Epidermal melanocyte (primary cell): ENCODE results near the gene JPH2.

Experiments
- DNase-seq: peaks from one replicate; pipeline ENCODE4 v3.0.0; 2011; ENCODE audit warnings: low spot score; ENCODE audit not compliant: insufficient read length

The JPH2 gene

DNA sequence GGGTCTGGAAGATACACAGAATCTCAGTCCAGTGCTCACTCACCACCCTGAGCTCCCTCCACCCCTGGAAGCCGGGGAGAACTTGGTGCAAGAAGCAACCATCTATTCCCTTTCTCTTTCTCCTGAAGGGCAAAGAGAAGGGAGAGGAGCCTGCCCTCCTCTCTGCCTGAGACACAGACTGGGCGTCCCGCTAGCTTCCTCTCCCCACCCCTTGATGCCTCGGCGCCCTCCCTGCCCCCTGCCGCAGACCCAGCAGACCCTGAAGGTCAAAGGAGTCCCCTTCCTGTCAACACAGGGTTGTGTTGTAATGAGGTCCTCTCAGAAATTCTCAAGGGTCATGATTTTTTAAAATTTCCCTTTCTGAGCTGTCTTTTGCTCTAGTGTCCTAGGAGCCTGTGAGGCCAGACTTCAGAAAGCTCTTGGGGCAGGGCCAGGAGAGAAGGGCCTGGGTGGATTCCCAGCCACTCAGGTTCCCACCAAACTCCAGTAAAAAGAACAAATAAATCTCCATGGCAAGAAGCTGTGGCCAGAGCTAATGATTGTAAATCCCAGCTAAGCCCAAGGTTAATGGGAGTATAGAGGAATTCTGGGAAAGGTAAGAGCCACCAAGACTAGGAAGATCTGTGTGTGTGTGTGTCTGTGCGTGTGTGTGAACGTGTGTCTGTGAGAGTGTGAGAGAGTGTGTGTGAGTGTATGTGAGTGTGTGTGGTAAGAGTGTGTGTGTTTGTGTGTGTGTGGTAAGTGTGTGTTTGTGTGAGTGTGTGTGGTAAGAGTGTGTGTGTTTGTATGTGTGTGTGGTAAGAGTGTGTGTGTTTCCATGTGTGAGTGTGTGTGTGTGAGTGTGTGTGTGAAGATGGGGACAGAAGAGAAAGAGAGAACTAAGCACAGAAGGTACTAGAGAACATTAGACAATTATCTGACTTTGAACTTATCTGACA is 1.1 kb upstream of the JPH2 start:
- no peak for DNase-seq

DNA sequence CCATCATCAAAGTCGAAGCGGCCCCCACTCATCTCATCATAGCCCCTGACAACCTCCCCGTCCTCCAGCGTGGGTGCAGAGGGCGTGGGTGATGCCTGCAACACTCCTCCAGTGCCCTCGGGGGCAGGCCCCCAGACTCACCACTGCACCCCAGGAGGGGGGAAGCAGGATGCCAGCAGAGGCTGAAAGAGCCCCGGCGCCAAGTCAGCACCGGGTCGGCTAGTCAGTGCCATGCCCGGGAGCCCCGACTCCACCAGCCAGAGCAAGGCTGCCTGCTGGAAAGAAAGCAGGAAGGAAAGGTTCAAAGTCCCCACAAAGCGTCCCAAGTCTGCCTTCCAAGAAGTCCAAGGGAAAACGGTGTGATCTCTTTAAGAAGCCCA is 324 bp downstream of the JPH2 start:
- DNase-seq = no peak

DNA sequence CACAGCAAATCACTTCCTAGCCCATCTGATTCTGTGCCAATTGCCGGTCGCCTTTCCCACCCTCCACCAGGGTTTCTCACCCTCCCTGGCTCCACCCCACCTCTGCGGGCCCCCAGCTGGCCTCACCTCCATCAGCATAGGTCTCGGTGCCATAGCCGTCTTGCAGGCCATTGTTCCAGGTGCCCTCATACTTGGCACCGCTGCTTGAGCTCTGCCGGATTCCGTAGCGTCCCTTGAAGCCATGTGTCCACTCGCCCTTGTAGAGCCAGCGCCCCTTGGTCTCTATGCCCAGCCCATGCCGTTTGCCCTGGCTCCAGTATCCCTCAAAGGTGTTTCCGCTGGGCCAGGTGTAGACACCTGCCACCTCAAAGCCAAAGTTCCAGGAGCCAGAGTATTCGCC is 787 bp downstream of the JPH2 start:
- no peak for DNase-seq

DNA sequence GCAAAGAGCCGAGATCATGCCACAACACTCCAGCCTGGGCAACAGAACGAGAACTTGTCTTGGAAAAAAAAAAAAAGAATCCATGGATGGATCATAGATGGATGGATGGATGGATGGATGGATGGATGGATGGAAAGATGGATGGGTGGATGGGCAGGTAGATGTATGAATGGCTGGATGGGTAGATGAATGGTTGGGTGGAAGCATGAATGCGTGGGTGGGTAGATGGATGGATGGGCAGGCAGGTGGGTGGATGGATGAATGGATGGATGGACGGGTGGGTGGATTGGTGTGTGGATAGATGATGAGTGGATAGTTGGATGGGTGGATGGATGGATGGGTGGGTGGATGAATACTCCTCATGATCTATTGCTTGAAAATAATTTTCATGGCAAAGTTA is 1.4 kb downstream of the JPH2 start:
- DNase-seq = no peak

DNA sequence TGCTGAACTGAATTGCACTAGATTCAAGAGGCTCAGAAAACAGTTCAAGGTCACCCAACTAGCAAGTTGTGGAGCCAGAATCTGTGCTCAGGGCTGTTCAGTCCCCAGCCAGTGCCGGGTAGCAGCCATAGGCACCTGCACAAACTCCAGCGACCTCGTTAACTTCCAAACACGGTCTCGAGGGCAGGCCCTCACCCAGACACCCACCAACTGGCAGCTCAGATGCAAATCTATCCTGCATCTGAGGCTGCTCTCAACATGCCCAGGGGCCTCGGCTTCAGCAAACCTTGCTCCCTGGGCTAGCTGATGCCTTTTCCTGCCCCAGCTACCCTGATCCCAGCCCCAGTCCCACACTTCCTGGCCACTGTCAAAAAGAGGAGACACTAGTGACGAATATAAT is 3.7 kb downstream of the JPH2 start:
- DNase-seq = no peak

DNA sequence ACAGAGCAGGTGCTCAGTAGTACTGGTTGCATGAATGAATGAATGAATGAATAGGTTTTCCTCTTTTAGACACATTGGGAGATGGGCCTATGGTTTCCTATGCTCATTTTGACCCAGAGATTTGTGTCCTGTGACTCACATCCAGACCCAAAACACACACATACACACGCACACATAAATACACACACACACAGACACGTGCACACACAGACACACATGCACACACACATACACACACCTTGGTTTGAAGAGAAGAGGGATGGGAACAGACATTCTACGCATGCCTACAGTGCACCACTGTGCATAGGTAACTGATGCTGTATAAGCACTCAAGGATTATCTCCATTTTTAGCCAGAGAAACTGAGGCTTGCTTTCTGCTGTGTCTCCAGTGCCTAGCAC is 4.1 kb downstream of the JPH2 start:
- DNase-seq = no peak

DNA sequence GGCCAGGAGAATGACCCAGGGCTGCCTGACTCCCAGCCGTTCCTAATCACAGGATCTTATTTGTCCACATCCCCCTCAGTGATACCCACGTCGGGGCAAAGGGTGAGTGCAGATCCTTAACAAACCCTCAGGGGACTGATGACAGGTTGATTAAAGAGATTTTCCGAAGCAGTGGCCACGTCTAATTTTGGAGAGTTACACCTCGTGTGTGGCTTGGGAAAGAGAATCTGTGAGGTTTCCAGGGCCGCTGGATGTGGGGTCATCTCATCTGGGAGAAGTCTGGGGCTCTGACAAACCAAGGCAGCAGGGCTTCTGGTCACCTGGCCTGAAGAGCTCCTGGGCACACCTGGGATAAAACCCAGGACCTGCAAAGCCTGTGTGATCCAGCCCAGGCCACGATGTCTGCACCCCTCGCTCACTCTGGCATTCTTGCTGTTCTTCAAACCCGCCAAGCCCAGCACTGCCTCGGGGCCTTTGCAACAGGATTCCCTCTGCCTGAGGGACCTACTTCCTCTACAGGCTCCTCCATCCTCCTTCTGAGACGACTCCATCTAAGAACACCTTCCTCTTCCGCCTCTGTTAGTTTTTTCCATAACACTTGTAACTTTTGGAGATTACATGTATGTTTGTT is 4.7 kb downstream of the JPH2 start:
- DNase-seq = no peak

DNA sequence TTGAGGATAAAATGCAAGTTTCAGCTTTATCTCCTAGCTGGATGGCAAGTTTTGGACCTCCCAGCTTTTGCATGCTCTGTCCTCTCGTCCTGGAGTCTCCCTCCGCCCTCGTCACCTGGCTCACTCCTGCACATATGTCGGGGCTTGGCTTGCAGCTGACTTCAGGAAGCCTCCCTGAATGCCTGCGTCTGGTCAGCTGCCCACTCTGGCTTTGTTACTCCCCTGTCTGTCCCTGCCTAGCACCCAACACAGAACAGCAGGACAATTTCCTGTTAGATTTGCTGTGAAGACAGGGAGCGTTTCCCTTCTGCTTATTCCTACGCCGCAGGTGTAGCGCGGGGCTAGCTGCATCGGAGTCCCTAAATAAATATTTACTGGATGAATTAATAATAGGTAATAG is 5.4 kb downstream of the JPH2 start:
- DNase-seq = no peak

DNA sequence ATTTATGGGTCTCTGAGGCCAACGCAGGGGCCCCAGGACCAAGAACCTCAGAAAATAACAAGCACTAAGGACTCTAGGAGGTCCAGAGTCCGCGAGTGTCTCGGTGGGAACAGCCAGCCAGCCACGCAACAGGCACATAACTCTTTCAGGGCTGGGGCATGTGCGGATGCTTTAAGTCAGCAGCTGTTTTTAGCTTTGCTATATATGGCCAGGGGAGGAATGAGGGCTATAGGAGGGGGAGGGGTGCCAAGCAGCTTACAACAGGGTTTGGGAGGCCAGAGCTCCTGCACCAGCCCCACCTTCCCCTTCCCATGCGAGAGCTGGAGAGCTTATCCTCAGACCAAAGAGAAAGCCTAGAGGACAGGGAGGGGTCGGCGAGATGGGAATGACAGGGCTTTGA is 6.2 kb downstream of the JPH2 start:
- no peak for DNase-seq

DNA sequence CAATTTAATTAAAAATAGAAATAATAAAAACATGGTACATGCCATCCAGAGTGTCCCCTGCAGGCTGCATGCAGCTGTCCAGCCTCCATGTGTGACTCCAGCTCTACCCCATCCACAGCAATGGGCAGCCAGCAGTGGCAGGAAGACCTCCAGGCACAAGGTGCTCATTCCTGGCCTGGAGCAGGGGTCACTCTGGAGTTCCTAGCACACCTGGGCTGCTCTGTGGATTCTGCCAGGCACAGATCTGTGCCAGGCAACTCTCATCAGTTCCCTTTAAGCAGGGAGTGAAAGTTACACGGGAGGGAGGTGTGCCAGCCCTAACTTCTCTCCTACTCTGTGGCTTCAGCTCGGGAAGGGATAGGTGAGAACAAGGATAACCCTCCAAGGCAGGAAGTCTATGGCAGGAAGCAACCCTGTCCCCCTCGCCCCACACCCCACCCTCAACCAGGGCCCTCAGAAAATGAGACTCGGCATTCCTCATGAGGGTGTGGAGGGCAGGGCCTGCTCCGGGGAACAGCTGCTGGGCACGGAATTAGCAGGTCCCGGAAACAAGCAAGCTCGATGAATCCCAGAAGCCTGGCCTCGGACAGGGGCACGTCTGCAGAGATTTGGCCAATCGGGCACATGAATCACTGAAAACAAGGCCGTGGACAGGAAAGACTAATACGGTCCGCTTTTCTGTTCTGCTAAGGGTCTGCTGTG is 10.0 kb downstream of the JPH2 start:
- DNase-seq = no peak

DNA sequence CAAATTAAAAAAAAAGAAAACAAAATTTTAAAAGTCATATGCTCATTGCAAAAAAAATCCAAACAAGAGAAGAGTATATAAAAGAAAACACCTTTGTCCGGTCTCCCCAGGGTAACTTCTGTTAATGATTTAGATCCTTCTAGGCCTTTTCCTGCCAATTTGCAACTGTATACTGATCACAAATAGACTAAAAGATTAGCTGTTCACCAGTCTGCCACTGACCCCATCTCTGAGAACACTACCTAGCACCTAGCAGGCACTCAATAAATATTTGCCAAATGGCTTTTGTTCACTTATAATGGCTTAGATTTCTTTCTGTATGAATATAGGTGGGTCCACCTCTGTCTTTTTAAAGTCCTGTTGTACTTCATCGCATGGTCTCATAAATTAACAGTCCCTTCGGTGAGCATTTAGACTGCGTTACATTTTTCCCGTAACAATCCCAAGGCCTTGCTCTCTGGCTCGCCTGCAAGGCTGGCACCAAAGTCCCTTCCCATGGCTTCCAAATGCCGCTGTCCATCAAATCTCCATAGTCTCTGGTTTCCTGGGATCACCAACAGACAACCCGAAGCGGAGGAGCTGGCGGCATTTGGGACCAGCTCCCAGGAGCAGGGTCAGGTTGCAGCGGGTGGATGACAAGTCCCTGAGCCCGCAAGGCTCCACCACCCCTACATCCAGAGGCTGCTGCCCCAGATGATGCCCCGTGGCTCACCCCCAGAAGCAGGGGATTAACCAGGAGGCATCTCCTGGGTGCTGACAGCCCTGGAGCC is 11.8 kb downstream of the JPH2 start:
- no peak for DNase-seq

DNA sequence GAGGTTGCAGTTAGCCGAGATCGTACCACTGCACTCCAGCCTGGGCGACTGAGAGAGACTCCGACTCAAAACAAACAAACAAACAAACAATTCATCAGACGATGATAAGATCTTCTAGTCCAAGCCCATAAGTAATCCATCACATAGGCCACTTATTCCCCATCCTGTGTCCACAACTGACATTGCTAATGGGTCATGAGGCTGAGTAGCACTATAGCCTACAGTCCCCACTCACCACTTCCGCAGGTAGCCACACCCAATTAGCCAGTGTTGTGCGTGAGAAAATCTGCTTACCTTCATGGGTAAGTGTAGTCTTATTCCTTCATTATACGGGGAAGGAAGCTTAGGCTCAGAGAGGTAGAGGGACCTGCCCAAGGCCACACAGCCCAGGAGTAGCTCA is 13.1 kb downstream of the JPH2 start:
- DNase-seq = no peak

DNA sequence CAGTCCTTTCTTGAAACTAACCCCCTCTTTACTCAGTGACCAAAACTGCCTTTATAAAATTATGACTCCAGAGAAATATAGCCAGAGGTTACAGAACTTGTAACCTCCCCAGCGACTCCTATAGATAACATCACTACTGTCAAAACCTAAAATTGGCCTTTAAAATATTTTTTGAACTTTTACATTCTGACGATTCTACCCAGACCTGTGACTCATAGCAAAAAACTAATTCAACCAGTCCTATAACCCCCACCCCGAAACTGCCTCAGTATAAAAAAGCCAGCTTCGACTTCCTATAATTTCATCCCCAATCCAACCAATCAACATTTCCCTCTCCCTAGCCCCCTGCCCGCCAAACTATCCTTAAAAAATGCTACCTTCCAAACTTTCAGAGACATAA is 13.9 kb downstream of the JPH2 start:
- DNase-seq = no peak

DNA sequence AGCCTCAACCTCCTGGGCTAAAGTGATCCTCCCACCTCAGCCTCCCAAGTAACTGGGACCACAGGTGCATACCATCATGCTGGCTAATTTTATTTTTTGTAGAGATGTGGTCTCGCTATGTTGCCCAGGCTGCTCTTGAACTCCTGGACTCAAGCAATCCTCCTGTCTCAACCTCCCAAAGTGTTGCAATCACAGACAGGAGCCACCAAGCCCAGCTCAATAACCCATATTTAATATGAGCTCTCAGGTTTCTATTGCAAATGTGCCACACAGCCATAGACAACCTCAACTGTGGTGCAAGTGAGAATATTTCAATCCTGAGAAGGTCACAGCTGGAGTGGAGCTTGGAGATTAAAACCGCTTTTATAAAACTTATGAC is 14.4 kb downstream of the JPH2 start:
- no peak for DNase-seq

DNA sequence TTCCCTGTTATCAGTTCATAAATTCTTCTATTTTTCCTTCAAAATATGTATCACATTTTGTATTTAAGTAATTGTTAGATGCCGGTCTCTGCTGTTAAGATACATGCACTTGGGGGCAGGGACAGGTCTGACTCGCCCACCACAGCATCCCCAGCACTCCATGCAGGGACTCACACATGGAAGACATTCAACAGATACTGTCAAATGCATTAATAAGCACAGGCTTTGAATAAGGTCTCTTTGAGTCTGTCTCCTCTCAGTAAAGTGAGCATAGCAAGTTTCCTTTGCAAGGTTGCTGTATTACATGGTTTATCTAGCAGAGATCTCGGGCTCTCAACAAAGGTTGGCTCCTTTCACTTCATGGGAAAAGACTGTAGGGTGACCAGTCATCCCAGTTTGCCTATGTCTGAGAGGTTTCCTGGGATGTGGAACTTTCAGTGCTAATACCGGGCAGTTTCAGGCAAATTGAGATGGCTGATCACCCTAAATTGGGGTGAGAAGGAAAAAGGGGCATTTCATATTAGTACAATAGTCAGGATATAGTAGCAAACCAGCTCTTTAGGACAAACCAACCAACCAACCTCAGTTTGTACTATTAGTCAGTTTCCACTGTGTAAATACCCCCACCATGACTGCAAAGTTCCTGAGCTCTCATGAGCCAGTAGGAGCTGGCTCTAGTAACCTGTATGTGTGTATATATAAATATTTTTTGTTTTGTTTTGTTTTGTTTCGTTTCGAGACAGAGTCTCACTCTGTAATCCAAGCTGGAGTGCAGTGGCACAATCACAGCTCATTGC is 15.0 kb downstream of the JPH2 start:
- no peak for DNase-seq

DNA sequence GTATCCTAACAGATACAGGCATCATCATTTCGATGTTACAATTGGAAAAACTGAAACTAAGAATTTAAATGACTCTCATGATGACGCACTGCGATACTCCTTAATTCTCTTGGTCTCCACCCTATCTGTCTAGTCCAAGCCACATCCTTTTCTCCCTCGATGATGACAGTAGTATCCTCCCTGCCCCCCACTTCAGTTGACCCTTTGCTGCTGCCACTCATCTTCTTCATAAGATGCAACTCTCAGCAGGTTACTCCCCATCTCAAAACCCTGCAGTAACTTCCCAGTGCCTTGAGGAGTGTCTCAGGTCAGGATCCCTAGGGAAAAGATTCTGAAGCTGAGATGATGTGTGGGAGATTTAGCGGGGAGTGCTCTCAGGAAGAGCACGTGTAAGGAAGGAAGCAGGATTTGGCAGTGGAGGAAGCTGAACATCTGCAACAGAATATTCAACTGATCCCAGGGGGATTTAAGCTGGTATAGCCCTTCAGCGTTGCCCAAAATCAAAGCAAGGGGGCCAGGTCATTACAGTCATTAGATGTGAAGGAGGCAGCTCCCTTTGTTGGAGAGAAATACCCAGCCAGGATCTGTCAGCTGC is 16.1 kb downstream of the JPH2 start:
- DNase-seq = no peak

DNA sequence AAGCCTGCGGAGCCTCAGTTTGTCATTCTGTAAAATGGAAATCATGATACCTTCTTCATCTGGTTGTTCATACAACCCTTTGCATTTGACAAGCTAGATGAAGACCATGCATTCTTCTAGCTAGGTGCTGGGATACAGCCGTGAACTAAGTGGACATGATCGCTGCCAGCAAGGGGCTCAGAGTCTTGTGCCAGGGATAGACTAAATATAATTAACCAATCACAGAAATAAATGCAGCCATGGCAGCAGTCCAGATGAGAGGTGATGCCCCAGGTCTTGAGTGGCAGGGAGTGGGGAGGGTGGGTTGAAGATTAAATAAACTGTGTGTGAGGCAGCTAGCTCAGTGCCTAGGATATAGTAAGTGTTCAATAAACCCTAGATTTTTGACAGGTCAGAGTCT is 19.3 kb downstream of the JPH2 start:
- no peak for DNase-seq

DNA sequence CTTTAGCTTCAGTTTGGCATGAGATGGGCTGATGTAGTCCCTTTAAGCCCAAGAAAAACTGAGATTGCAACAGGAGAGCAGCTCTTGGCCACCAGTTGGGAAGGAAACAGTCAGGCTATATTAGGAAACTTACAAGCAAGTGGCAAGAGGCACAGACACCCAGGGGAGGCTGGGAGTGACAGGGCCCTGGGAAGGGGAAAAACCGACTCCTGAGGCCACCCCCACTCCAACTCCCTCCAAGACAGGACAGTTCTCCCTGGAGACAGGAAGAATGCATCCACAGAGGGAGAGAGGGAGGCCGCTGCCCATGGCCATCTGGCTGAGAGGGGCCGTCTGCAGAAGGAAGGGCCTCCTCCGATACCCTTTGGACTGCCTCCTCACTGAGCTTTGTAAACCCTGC is 20.5 kb downstream of the JPH2 start:
- peak; percentile 79 for DNase-seq

DNA sequence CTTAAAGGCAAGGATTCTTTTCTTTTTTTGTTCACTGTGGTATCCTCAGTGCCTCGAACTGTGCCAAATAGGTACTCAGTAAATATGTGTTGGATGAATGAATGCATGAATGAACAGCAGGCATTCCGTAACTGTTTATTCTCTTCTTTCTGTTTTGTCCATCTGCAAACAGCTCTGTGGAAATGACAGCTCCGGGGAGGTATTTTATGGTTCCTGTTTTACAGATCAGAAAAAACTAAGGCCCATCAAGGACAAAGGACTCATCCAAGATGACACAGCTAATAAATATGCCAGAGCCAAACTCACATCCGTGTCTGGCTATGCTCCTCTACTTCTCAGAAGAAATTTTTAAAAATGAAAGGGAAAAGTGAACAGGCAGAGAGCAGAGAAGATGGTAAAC is 21.0 kb downstream of the JPH2 start:
- no peak for DNase-seq

DNA sequence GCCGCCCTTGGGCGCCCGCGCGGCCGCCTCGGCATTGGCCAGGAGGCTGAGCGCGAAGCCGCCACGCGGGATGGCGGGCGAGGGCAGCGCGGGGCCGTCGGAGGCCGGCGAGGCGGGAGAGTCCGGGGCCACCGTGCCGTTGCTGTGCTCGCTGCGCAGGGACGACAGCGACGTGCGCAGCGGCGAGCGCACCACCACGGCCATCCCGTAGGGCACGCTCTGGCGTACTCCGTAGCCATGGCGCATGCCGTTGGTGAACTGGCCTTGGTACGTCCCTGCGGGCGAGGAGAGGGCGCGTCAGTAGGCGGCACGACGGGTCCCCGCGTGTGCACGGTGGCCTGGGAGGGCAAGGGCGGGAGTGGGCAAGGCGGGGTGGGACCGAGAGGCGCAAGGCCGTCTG is 26.9 kb downstream of the JPH2 start:
- no peak for DNase-seq

DNA sequence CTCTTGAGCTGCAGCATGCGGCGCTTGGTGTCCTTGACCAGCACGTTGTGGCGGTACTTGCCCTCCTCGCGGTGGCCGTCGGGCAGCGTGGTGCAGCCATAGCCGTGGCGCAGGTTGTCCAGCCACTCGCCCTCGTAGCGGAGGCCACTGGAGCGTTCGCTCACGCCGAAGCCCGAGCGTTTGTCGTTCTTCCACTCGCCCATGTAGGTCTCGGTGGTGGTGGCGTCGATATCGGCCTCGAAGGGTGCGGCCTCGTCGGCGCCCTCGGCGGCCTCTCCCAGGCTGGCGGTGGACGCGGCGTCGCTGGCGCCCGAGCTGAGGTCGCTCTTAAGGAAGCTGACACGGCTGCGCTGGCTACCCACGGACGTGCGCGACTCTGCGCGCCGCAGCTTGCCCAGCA is 27.3 kb downstream of the JPH2 start:
- DNase-seq = no peak
